ENCODE results near the gene ZNF281. TPM values are rescaled to one million over a fixed set of nuclear protein-coding genes. Genes with fewer than 3 reads are reported as not detected.
A peak's percentile ranks its signal among the peaks of the same experiment; 100 is the strongest.

The ZNF281 gene
- total RNA-seq, 1 donor from 2014 or later, result 25.3 TPM

- no peak for TF ChIP-seq CTCF (IDR thresholded peaks at IDR 0.05; ENCODE audit: insufficient read depth, low read length, poor library complexity, severe bottlenecking)
- Histone ChIP-seq H3K27me3 (ENCODE audit: control insufficient read depth, insufficient read depth, low read length) (no peaks in the 10 kb centered on the region), H3K4me3 (ENCODE audit: low read depth, low read length) (peak overlapping the region; percentile 98), H3K36me3 (ENCODE audit: control insufficient read depth, insufficient read depth, low read length) (no peaks in the 10 kb centered on the region)
- no peak for DNase-seq (ENCODE audit: low read depth)
Measured at GRCh38 chr1:200409203-200409760, 554 bp downstream of the ZNF281 start.

- no peak for DNase-seq (ENCODE audit: low read depth)
- Histone ChIP-seq H3K36me3 (ENCODE audit: control insufficient read depth, insufficient read depth, low read length) (no peaks in the 10 kb centered on the region), H3K27me3 (ENCODE audit: control insufficient read depth, insufficient read depth, low read length) (no peaks in the 10 kb centered on the region), H3K4me3 (ENCODE audit: low read depth, low read length) (no peak overlapping the region)
- TF ChIP-seq CTCF (IDR thresholded peaks at IDR 0.05; ENCODE audit: insufficient read depth, low read length, poor library complexity, severe bottlenecking), result no peak
Measured at GRCh38 chr1:200406161-200406797, 3.6 kb downstream of the ZNF281 start.

- no peak for DNase-seq (ENCODE audit: low read depth)
- H3K27me3 ChIP-seq (ENCODE audit: control insufficient read depth, insufficient read depth, low read length), result no peaks in the 10 kb centered on the region
- no peak overlapping the region for H3K4me3 ChIP-seq (ENCODE audit: low read depth, low read length)
- no peaks in the 10 kb centered on the region for H3K36me3 ChIP-seq (ENCODE audit: control insufficient read depth, insufficient read depth, low read length)
- no peak for TF ChIP-seq CTCF (IDR thresholded peaks at IDR 0.05; ENCODE audit: insufficient read depth, low read length, poor library complexity, severe bottlenecking)
Measured at GRCh38 chr1:200405264-200405663, 4.6 kb downstream of the ZNF281 start.

GRCh38 chr1:200401708-200402107 lies 8.1 kb downstream of the ZNF281 start:
- Histone ChIP-seq H3K4me3 (ENCODE audit: low read depth, low read length) (no peak overlapping the region), H3K36me3 (ENCODE audit: control insufficient read depth, insufficient read depth, low read length) (no peaks in the 10 kb centered on the region), H3K27me3 (ENCODE audit: control insufficient read depth, insufficient read depth, low read length) (no peaks in the 10 kb centered on the region)
- no peak for DNase-seq (ENCODE audit: low read depth)
- no peak for TF ChIP-seq CTCF (IDR thresholded peaks at IDR 0.05; ENCODE audit: insufficient read depth, low read length, poor library complexity, severe bottlenecking)

- no peak for TF ChIP-seq CTCF (IDR thresholded peaks at IDR 0.05; ENCODE audit: insufficient read depth, low read length, poor library complexity, severe bottlenecking)
- no peaks in the 10 kb centered on the region for H3K36me3 ChIP-seq (ENCODE audit: control insufficient read depth, insufficient read depth, low read length)
- H3K4me3 ChIP-seq (ENCODE audit: low read depth, low read length), result no peak overlapping the region
- no peak for DNase-seq (ENCODE audit: low read depth)
- H3K27me3 ChIP-seq (ENCODE audit: control insufficient read depth, insufficient read depth, low read length), result no peaks in the 10 kb centered on the region
Measured at GRCh38 chr1:200401263-200401662, 8.6 kb downstream of the ZNF281 start.

- TF ChIP-seq CTCF (IDR thresholded peaks at IDR 0.05; ENCODE audit: insufficient read depth, low read length, poor library complexity, severe bottlenecking), result no peak
- no peak for DNase-seq (ENCODE audit: low read depth)
Measured at GRCh38 chr1:200400556-200400955, 9.3 kb downstream of the ZNF281 start.

More at GRCh38 chr1:200400556-200400955, 9.3 kb downstream of the ZNF281 start:
- Histone ChIP-seq H3K27me3 (ENCODE audit: control insufficient read depth, insufficient read depth, low read length) (no peaks in the 10 kb centered on the region), H3K36me3 (ENCODE audit: control insufficient read depth, insufficient read depth, low read length) (no peaks in the 10 kb centered on the region), H3K4me3 (ENCODE audit: low read depth, low read length) (no peak overlapping the region)

Measured in kidney epithelial cell (primary cell).